Upper lobe of left lung (tissue), 4 donors: ENCODE results near the gene HSD17B3.

ENCODE experiments used
- POLR2A ChIP-seq, 4 donors: fragments of 450-650 bp; IDR thresholded peaks; one replicate each; pipeline ENCODE4 v1.5.1; 2016 to 2017; ENCODE audit warnings: antibody characterized with exemption in 4 of 4, mild to moderate bottlenecking in 2 of 4
- POLR2AphosphoS5 ChIP-seq, 2 donors: sonication (generic); formaldehyde crosslinking; IDR thresholded peaks; one replicate each; pipeline ENCODE4 v1.5.1; 2017; ENCODE audit warnings: antibody characterized with exemption in 2 of 2

GRCh38 chr9:96217754-96218693 is 84.0 kb downstream of the HSD17B3 start:
- TF ChIP-seq POLR2AphosphoS5 (IDR thresholded peaks at IDR 0.05) (no peak), POLR2A (IDR thresholded peaks at IDR 0.05) (no peak)
